Endodermal cell (in vitro differentiated cells): ENCODE measurements around the gene PCBD2. TPM values are rescaled to one million over a fixed set of nuclear protein-coding genes. Genes with fewer than 3 reads are reported as not detected.

Experiments
- DNase-seq: peaks from one replicate; pipeline ENCODE4 v3.0.0-alpha.2; 2017
- H3K27ac ChIP-seq: 2 replicates; pipeline ENCODE4 v1.5.1; 2013; ENCODE audit warnings: mild to moderate bottlenecking, low read depth, low read length, moderate library complexity
- H3K27me3 ChIP-seq: 2 replicates; pipeline ENCODE4 v1.6.1; 2013; ENCODE audit warnings: mild to moderate bottlenecking, low read length, moderate library complexity; ENCODE audit not compliant: insufficient read depth, control insufficient read depth, poor library complexity, severe bottlenecking
- H3K36me3 ChIP-seq: 2 replicates; pipeline ENCODE4 v1.7.0; 2013; ENCODE audit warnings: mild to moderate bottlenecking, low read length, moderate library complexity; ENCODE audit not compliant: control insufficient read depth, insufficient read depth
- H3K4me1 ChIP-seq: one replicate; pipeline ENCODE4 v1.7.0; 2013; ENCODE audit warnings: low read length; ENCODE audit not compliant: control insufficient read depth, insufficient read depth
- H3K4me3 ChIP-seq: 2 replicates; pipeline ENCODE4 v1.5.1; 2013; ENCODE audit warnings: mild to moderate bottlenecking, low read length, moderate library complexity
- H3K9ac ChIP-seq: 2 replicates; pipeline ENCODE4 v1.6.1; 2013; ENCODE audit warnings: mild to moderate bottlenecking, low read length, moderate library complexity; ENCODE audit not compliant: poor library complexity, severe bottlenecking; ENCODE audit errors: extremely low read depth
- H3K9me3 ChIP-seq: 2 replicates; pipeline ENCODE4 v1.6.1; 2013; ENCODE audit warnings: mild to moderate bottlenecking, low read length, moderate library complexity; ENCODE audit not compliant: control insufficient read depth
- H3K27ac Mint-ChIP-seq: 2 replicates; pipeline ENCODE4 v1.8.0; 2020; ENCODE audit warnings: mixed read lengths
- H3K27me3 Mint-ChIP-seq: 2 replicates; pipeline ENCODE4 v1.8.0; 2021; ENCODE audit warnings: mild to moderate bottlenecking, mixed read lengths; ENCODE audit not compliant: insufficient read depth
- H3K36me3 Mint-ChIP-seq: 2 replicates; pipeline ENCODE4 v1.8.0; 2020; ENCODE audit warnings: low read depth, mixed read lengths
- H3K4me1 Mint-ChIP-seq: 2 replicates; pipeline ENCODE4 v1.8.0; 2020; ENCODE audit warnings: mixed read lengths
- H3K4me3 Mint-ChIP-seq: 2 replicates; pipeline ENCODE4 v1.8.0; 2020; ENCODE audit warnings: mild to moderate bottlenecking, moderate library complexity, mixed read lengths
- H3K9me3 Mint-ChIP-seq: 2 replicates; pipeline ENCODE4 v1.8.0; 2020; ENCODE audit warnings: mild to moderate bottlenecking, mixed read lengths
- WGBS, 2 experiments: methylation state at CpG; one replicate each; pipeline versions ENCODE4 v1.1.5 to v1.1.7; 2013; ENCODE audit warnings: missing lambda C conversion rate in 2 of 2, mixed read lengths in 1 of 2; ENCODE audit not compliant: insufficient coverage in 1 of 2, insufficient read length in 1 of 2; 5-methylcytosine and 5-hydroxymethylcytosine counted together
- total RNA-seq, 2 donors: library from RNA; stranded (reverse); fragmentation: NEBNext Ultra II Directional in 1 of 2; extraction: Animal tissue kit (Norgen Biotek cat#: 25700) in 1 of 2; gene quantifications; 2 replicates in 1 of 2; 3 replicates in 1 of 2; pipeline ENCODE4 v1.2.1, GENCODE V29; 2021
- TF ChIP-seq, protein P1 (sequence below): fragments of 200-600 bp; sonication (generic); conservative IDR thresholded peaks from 2 replicates; pipeline ENCODE4 v1.5.0; 2021; ENCODE audit warnings: antibody characterized with exemption, mild to moderate bottlenecking

PCBD2 gene
- total RNA-seq, 2 donors from 2014 or later: 9.1 to 12.6 TPM

DNA sequence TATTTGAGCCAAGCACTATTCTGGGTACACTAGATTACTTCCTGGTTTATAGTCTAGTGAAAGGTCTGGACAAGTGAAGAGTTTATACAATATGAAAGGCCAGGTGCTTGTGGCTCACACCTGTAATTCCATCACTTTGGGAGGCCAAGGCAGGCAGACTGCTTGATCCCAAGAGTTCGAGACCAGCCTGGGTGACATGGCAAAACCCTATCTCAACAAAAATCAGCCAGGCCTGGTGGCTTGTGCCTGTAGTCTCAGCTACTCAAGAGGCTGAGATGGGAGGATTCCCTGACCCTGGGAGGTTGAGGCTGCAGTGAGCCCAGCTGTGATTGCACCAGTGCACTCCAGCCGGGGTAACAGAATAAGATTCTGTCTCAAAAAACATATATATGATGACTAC lies 40.2 kb upstream of the PCBD2 start:
- H3K27me3 ChIP-seq: no peaks in the 10 kb centered on the region
- H3K4me1 Mint-ChIP-seq: no peaks in the 10 kb centered on the region
- H3K27me3 Mint-ChIP-seq: no peaks in the 10 kb centered on the region
- no peak for DNase-seq
- TF ChIP-seq, protein P1, sequence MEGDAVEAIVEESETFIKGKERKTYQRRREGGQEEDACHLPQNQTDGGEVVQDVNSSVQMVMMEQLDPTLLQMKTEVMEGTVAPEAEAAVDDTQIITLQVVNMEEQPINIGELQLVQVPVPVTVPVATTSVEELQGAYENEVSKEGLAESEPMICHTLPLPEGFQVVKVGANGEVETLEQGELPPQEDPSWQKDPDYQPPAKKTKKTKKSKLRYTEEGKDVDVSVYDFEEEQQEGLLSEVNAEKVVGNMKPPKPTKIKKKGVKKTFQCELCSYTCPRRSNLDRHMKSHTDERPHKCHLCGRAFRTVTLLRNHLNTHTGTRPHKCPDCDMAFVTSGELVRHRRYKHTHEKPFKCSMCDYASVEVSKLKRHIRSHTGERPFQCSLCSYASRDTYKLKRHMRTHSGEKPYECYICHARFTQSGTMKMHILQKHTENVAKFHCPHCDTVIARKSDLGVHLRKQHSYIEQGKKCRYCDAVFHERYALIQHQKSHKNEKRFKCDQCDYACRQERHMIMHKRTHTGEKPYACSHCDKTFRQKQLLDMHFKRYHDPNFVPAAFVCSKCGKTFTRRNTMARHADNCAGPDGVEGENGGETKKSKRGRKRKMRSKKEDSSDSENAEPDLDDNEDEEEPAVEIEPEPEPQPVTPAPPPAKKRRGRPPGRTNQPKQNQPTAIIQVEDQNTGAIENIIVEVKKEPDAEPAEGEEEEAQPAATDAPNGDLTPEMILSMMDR: no peak
- H3K9me3 Mint-ChIP-seq: no peaks in the 10 kb centered on the region
- H3K9ac ChIP-seq: no peak overlapping the region
- no peak overlapping the region for H3K27ac ChIP-seq
- H3K27ac Mint-ChIP-seq: no peak overlapping the region
- H3K4me3 ChIP-seq: no peak overlapping the region
- peaks cover 16% of the 10 kb centered on the region for H3K36me3 ChIP-seq
- H3K9me3 ChIP-seq: no peaks in the 10 kb centered on the region
- 88% methylated on average over 2 of the region's 2 CpGs; no CpG with 5 or more reads in 1 of the 2 experiments for WGBS, 2 experiments
- H3K4me3 Mint-ChIP-seq: no peak overlapping the region
- peaks cover 10% of the 10 kb centered on the region for H3K36me3 Mint-ChIP-seq
- H3K4me1 ChIP-seq: no peaks in the 10 kb centered on the region

DNA sequence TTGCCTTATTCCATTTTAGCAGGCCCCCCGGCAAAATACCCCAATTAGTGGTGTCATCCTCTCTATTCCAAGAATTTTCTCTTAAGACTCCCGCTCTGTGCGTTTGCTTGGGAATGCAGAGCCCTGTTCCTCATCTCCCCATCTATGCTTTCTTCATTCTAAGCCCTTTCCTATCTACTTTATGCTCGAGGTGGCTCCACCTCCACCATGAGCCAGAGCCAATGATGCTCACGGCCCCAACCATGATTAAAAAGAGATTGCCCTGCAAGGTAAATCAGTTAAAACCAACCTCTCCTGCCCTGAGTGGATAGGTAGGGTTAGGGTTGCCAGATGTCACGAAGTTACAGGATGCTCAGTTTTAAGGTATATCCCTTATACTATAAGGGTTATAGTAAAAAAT lies 31.4 kb upstream of the PCBD2 start:
- Histone ChIP-seq H3K36me3 (no peaks in the 10 kb centered on the region), H3K27me3 (no peaks in the 10 kb centered on the region), H3K4me3 (peak overlapping the region; percentile 84), H3K9ac (peak overlapping the region; percentile 75), H3K4me1 (peaks cover 5% of the 10 kb centered on the region), H3K9me3 (no peaks in the 10 kb centered on the region), H3K27ac (no peak overlapping the region)
- TF ChIP-seq, protein P1: no peak
- peak overlapping the region; percentile 93 for H3K27ac Mint-ChIP-seq
- peaks cover 3% of the 10 kb centered on the region for H3K36me3 Mint-ChIP-seq
- peak overlapping the region; percentile 82 for H3K4me3 Mint-ChIP-seq
- 90 to 93% methylated on average over 3 to 5 of the region's 6 CpGs for WGBS, 2 experiments
- H3K9me3 Mint-ChIP-seq: no peaks in the 10 kb centered on the region
- peak; percentile 53 for DNase-seq
- peaks cover 12% of the 10 kb centered on the region for H3K4me1 Mint-ChIP-seq
- no peaks in the 10 kb centered on the region for H3K27me3 Mint-ChIP-seq

DNA sequence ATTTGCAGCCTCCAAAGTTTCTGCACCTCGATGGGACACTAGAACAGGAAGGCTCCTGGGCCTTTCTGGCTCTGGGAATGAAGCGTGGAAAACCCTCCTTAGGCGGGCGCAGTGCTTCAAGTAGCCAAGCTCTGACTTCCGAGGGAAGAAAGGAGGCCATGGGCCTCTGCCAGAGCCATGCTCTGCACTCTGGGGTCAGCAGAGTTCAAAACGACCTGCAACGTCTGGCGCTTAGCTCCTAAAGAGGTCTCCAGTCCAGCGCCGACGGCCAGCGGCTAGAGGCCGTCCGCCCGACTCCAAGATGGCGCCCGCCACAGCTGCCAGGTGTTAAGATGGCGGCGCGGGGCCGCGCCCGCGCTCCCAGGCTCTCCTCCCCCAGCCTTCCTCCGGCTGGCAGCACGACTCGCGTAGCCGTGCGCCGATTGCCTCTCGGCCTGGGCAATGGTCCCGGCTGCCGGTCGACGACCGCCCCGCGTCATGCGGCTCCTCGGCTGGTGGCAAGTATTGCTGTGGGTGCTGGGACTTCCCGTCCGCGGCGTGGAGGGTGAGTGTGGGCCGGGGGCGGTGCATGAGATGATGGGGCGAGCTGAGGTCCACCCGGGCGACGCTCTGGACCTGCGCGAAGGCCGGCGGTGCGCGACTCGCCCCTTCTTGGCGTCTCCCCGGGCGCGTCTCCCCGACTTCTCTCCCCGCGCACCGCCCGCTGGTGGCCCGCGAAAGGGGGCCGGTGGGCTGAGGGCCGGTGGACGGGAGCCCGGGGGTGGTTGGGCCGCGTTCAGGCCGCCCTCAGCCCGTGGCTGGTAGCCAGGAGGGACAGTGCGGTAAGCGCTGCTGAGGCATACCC lies 30.7 kb upstream of the PCBD2 start, which contains the start of gene TXNDC15:
Gene TXNDC15, plus strand, starts transcription at position 385 of the 844 bp plus-strand sequence. Its CDS starts 57 bp downstream, at position 442.
- peaks cover 12% of the 10 kb centered on the region for H3K4me1 Mint-ChIP-seq
- H3K27ac Mint-ChIP-seq: peak within 1 kb of the TSS; percentile 93
- peaks cover 3% of the 10 kb centered on the region for H3K36me3 Mint-ChIP-seq
- peak; percentile 95 for DNase-seq
- no peaks in the 10 kb centered on the region for H3K27me3 Mint-ChIP-seq
- peak within 1 kb of the TSS; percentile 84 for H3K4me3 ChIP-seq
- H3K27ac ChIP-seq: peak within 1 kb of the TSS; percentile 80
- H3K27me3 ChIP-seq: no peaks in the 10 kb centered on the region
- peaks cover 5% of the 10 kb centered on the region for H3K4me1 ChIP-seq
- H3K9ac ChIP-seq: peak within 1 kb of the TSS; percentile 75
- H3K36me3 ChIP-seq: no peaks in the 10 kb centered on the region
- TF ChIP-seq, protein P1: no peak
- H3K4me3 Mint-ChIP-seq: peak within 1 kb of the TSS; percentile 82
- WGBS, 2 experiments: 4 to 19% methylated on average over 18 to 79 of the region's 79 CpGs
- H3K9me3 ChIP-seq: no peaks in the 10 kb centered on the region
- H3K9me3 Mint-ChIP-seq: no peaks in the 10 kb centered on the region
